Activated naive CD8-positive, alpha-beta T cell treated with anti-CD3 and anti-CD28 coated beads, Interleukin-2, amount 50 U/mL, for 24 hours (primary cell): ENCODE data around the gene DUOXA1.
"Not testable (repeated sequence)": the region's sequence is repeated elsewhere in the genome, so short reads cannot be mapped to it uniquely, and the experiment has no call there.

ENCODE experiments used
- ATAC-seq: fragments of 150-1000 bp; cut with Tn5 transposase; one replicate; pipeline ENCODE4 v1.10.0; 2021
- DNase-seq: peaks from one replicate; pipeline ENCODE4 v3.0.0; 2021
- H3K27ac Mint-ChIP-seq: one replicate; pipeline ENCODE4 v1.8.0; 2021; ENCODE audit warnings: mild to moderate bottlenecking, mixed read lengths
- H3K27me3 Mint-ChIP-seq: one replicate; pipeline ENCODE4 v1.8.0; 2021; ENCODE audit warnings: mixed read lengths
- H3K36me3 Mint-ChIP-seq: one replicate; pipeline ENCODE4 v1.8.0; 2021; ENCODE audit warnings: low read depth, mixed read lengths
- H3K4me1 Mint-ChIP-seq: one replicate; pipeline ENCODE4 v1.8.0; 2021; ENCODE audit warnings: mixed read lengths
- H3K4me3 Mint-ChIP-seq: one replicate; pipeline ENCODE4 v1.8.0; 2021; ENCODE audit warnings: mild to moderate bottlenecking, moderate library complexity, mixed read lengths
- H3K9me3 Mint-ChIP-seq: one replicate; pipeline ENCODE4 v1.8.0; 2021; ENCODE audit warnings: mixed read lengths

DUOXA1 gene

GRCh38 chr15:45104170-45104569 is 25.5 kb downstream of the DUOXA1 start:
- not testable (repeated sequence) for H3K4me1 Mint-ChIP-seq, H3K27ac Mint-ChIP-seq, H3K36me3 Mint-ChIP-seq, ATAC-seq, DNase-seq, H3K9me3 Mint-ChIP-seq, H3K4me3 Mint-ChIP-seq
- peaks cover 13% of the 10 kb centered on the region for H3K27me3 Mint-ChIP-seq

- Mint-ChIP-seq H3K4me3 (no peak overlapping the region), H3K36me3 (no peaks in the 10 kb centered on the region), H3K27ac (no peak overlapping the region), H3K4me1 (no peaks in the 10 kb centered on the region), H3K9me3 (no peaks in the 10 kb centered on the region), H3K27me3 (peaks cover 5% of the 10 kb centered on the region)
- DNase-seq (no peak), ATAC-seq (no peak)
These were observed 27.5 kb downstream of the DUOXA1 start for GRCh38 chr15:45102226-45102625.

- no peaks in the 10 kb centered on the region for H3K4me1 Mint-ChIP-seq
- H3K27me3 Mint-ChIP-seq: peaks cover 2% of the 10 kb centered on the region
- H3K36me3 Mint-ChIP-seq: no peaks in the 10 kb centered on the region
These were observed 27.9 kb downstream of the DUOXA1 start for GRCh38 chr15:45101749-45102148.

GRCh38 chr15:45100884-45101625 is 28.6 kb downstream of the DUOXA1 start:
- Mint-ChIP-seq H3K4me3 (no peak overlapping the region), H3K9me3 (no peaks in the 10 kb centered on the region), H3K27ac (no peak overlapping the region), H3K27me3 (peaks cover 2% of the 10 kb centered on the region), H3K4me1 (no peaks in the 10 kb centered on the region), H3K36me3 (no peaks in the 10 kb centered on the region)
- no peak for DNase-seq
- ATAC-seq: no peak

More at GRCh38 chr15:45101749-45102148, 27.9 kb downstream of the DUOXA1 start:
- H3K27ac Mint-ChIP-seq: no peak overlapping the region
- no peaks in the 10 kb centered on the region for H3K9me3 Mint-ChIP-seq
- no peak for DNase-seq
- ATAC-seq: no peak
- H3K4me3 Mint-ChIP-seq: no peak overlapping the region

DNA sequence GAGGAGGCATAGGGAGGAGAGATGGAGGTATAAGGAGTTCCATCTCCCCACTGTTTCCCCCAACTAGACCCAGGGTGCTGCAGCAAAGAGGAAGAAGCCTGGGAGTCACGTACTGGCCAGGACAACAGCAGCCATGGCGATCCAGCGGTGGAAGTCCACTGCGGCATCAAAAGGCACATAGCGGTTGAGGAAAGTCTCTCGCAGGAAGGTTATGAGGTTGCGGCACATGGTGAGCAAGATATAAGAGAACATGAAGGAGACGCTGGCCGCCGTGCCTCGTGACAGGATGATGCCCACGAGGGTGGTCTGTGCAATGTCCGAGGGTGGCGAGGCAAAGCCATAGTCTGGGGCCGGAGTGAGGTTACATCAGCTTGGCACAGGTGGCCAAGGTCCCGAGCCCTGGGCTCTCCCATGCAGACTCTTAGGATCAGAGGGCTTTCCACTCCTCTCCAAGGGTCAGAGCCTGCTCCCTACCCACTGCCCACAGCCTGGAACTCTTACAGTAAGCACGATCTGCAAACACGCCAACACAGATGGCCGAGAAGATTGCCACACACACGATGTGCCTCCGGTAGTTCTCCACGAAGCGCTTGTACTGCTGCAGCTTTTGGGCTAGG is 30.0 kb downstream of the DUOXA1 start:
- no peak overlapping the region for H3K27ac Mint-ChIP-seq
- ATAC-seq: no peak
- H3K36me3 Mint-ChIP-seq: no peaks in the 10 kb centered on the region
- DNase-seq: no peak
- peaks cover 2% of the 10 kb centered on the region for H3K27me3 Mint-ChIP-seq
- no peaks in the 10 kb centered on the region for H3K4me1 Mint-ChIP-seq
- H3K9me3 Mint-ChIP-seq: no peaks in the 10 kb centered on the region
- no peak overlapping the region for H3K4me3 Mint-ChIP-seq

DNA sequence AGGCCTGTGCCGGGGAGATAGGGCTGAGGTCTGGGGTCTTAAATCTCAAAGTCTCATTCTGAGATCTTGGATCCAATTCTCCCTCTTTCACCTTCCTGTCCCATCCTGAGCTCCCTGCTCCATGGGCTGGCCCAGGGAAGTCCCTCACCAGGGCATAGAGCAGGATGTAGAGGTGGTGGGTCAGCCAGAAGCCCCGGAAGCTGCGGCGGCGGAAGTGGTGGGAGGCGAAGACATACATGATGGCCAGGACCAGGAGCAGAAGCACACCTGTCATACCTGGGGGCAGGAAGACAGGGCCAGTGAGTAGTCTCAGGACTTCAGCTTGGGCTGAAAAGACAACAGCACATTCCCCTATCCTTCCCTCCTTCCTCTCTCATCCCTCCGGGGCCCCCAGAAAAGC is 32.2 kb downstream of the DUOXA1 start:
- Mint-ChIP-seq H3K27me3 (peaks cover 2% of the 10 kb centered on the region), H3K27ac (no peak overlapping the region), H3K4me3 (no peak overlapping the region), H3K9me3 (no peaks in the 10 kb centered on the region), H3K4me1 (no peaks in the 10 kb centered on the region), H3K36me3 (no peaks in the 10 kb centered on the region)
- no peak for DNase-seq
- no peak for ATAC-seq

DNA sequence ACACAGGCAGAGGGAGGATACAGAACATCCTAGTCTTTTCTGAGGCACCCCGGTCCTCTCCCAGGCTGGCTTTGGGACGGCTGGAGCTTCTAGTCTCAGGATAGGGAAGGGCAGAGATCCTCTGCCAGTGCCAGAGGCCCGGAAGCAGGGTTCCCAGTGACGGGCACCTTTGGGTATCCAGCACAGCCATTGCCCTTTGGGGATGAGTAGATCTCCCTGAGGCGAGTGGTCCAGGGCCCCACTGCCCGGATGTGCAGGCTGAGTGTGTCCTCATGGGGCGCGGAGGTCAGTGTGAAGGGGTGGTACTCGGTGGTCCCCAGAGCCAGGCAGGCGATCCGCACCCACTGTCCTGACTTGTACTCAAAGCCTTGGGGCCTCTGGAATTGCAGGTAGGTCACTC is 34.0 kb downstream of the DUOXA1 start:
- H3K36me3 Mint-ChIP-seq: no peaks in the 10 kb centered on the region
- ATAC-seq: no peak
- H3K27me3 Mint-ChIP-seq: peaks cover 9% of the 10 kb centered on the region

GRCh38 chr15:45094358-45094730 is 35.3 kb downstream of the DUOXA1 start:
- H3K4me3 Mint-ChIP-seq: no peak overlapping the region
- peaks cover 7% of the 10 kb centered on the region for H3K27me3 Mint-ChIP-seq
- no peaks in the 10 kb centered on the region for H3K4me1 Mint-ChIP-seq
- H3K36me3 Mint-ChIP-seq: no peaks in the 10 kb centered on the region
- ATAC-seq (no peak), DNase-seq (no peak)
- H3K27ac Mint-ChIP-seq: no peak overlapping the region
- H3K9me3 Mint-ChIP-seq: no peaks in the 10 kb centered on the region

More for the DNA sequence above, 34.0 kb downstream of the DUOXA1 start:
- Mint-ChIP-seq H3K4me3 (no peak overlapping the region), H3K9me3 (no peaks in the 10 kb centered on the region), H3K27ac (no peak overlapping the region), H3K4me1 (no peaks in the 10 kb centered on the region)
- no peak for DNase-seq

DNA sequence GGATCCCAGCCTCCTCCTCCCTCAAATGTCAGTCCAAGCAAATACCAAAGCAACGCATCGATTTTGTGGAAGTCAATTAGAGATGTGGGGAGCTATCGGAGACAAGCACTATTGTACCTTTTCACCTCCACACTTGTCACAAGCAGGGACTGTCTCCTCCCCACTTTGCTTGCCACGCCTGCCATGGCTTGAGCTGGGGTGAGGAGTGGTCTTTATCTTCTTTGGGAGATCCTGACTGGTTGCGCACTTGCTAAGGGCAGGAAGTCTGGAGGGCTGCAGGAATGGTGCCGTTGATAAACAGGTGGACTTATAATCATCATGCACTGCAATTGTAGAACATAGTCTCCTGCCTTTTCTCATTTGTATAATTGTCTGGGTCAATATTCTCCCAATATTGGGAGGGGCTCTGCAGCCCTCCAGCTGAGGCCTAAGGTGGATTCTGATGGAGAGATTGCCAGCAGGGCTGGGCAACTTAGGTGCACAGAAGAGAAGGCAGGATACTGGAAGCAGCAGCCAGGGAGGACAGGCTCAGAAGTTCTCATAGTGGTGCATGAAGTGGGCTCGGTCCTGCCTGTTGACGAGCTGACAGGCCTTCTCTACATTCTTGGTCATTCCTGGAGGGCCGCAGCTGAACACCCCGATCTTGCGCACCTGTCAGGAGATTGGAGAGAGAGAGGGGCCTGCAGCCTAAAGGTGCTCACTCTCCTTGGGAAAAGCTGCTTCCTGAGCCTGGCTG is 35.9 kb downstream of the DUOXA1 start:
- no peaks in the 10 kb centered on the region for H3K36me3 Mint-ChIP-seq
- peaks cover 7% of the 10 kb centered on the region for H3K27me3 Mint-ChIP-seq
- no peaks in the 10 kb centered on the region for H3K4me1 Mint-ChIP-seq
- no peak for ATAC-seq
- no peak overlapping the region for H3K4me3 Mint-ChIP-seq
- H3K9me3 Mint-ChIP-seq: no peaks in the 10 kb centered on the region
- no peak for DNase-seq
- H3K27ac Mint-ChIP-seq: no peak overlapping the region

GRCh38 chr15:45093013-45093412 is 36.7 kb downstream of the DUOXA1 start:
- no peaks in the 10 kb centered on the region for H3K4me1 Mint-ChIP-seq
- H3K27me3 Mint-ChIP-seq: peaks cover 7% of the 10 kb centered on the region
- H3K36me3 Mint-ChIP-seq: no peaks in the 10 kb centered on the region
- DNase-seq (no peak), ATAC-seq (no peak)
- H3K27ac Mint-ChIP-seq: no peak overlapping the region
- no peaks in the 10 kb centered on the region for H3K9me3 Mint-ChIP-seq
- no peak overlapping the region for H3K4me3 Mint-ChIP-seq

- no peak overlapping the region for H3K27ac Mint-ChIP-seq
- no peak for DNase-seq
These were observed 38.1 kb downstream of the DUOXA1 start for GRCh38 chr15:45091576-45091975.

DNA sequence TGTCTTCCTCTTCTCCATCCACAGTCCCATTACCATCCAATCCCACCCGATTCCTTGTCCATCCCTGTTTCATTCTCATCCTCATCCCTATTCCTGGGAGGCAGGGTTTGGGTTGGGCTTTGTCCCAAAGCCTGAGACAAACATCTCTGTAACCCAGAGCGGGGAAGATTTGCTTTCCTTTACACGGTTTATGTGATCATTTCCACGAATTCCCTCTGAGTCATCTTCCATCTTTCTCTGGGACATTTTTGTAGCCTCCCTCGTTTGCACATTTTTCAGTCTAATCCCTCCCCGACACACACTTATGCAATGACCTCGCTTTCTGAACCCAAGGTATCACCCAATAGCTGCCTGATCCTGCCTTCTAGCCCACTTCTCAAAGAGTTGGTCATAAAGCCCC is 38.5 kb downstream of the DUOXA1 start:
- Mint-ChIP-seq H3K4me1 (no peaks in the 10 kb centered on the region), H3K27me3 (peaks cover 7% of the 10 kb centered on the region), H3K27ac (no peak overlapping the region)

More at GRCh38 chr15:45091576-45091975, 38.1 kb downstream of the DUOXA1 start:
- H3K27me3 Mint-ChIP-seq: peaks cover 7% of the 10 kb centered on the region
- H3K9me3 Mint-ChIP-seq: no peaks in the 10 kb centered on the region
- no peak for ATAC-seq
- H3K4me1 Mint-ChIP-seq: no peaks in the 10 kb centered on the region
- no peak overlapping the region for H3K4me3 Mint-ChIP-seq
- H3K36me3 Mint-ChIP-seq: no peaks in the 10 kb centered on the region

DNA sequence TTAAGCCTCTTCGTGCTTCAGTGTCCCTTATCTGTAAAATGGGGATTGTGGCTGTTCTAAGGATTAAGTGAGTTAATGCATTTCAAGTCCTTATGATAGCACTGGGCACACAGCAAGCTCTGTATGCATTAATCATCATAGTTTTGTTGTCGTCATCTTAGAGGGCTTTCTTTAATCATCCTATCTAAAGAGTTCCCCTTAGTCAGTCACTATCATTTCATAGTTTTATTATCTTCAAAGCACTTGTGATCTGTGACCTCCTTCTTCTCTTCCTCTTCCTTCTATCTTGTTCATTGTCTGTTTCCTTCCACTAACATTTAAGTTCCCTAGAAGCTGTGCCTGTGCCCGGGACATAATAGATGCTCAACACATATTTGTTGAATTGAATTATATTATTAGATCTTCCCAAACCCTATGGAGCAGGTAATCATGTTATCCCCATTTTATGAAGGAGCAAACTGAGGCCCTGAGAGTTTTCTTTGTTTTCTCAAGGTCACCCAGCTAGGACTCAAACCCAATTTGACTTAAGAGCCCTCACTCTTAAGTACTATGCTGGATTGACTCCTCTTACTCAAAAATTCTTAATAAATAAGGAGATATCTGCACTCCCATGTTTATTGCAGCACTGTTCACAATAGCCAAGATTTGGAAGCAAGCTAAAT is 39.8 kb downstream of the DUOXA1 start:
- H3K27me3 Mint-ChIP-seq: peaks cover 7% of the 10 kb centered on the region

More for the DNA sequence above, 38.5 kb downstream of the DUOXA1 start:
- Mint-ChIP-seq H3K9me3 (no peaks in the 10 kb centered on the region), H3K36me3 (no peaks in the 10 kb centered on the region), H3K4me3 (no peak overlapping the region)
- ATAC-seq (no peak), DNase-seq (no peak)

GRCh38 chr15:45088801-45089711 is 40.6 kb downstream of the DUOXA1 start:
- Mint-ChIP-seq H3K27me3 (peaks cover 7% of the 10 kb centered on the region), H3K4me3 (no peak overlapping the region), H3K36me3 (no peaks in the 10 kb centered on the region), H3K4me1 (no peaks in the 10 kb centered on the region), H3K27ac (no peak overlapping the region), H3K9me3 (no peaks in the 10 kb centered on the region)
- DNase-seq (no peak), ATAC-seq (no peak)

More for the DNA sequence above, 39.8 kb downstream of the DUOXA1 start:
- Mint-ChIP-seq H3K4me1 (no peaks in the 10 kb centered on the region), H3K4me3 (no peak overlapping the region), H3K27ac (no peak overlapping the region), H3K9me3 (no peaks in the 10 kb centered on the region), H3K36me3 (no peaks in the 10 kb centered on the region)
- ATAC-seq (no peak), DNase-seq (no peak)
